MV-4-11 (cell line): ENCODE measurements around the gene TENM3.
A peak's percentile ranks its signal among the peaks of the same experiment; 100 is the strongest.

Experiments used
- DNase-seq: peaks from one replicate; lab custom pipeline; 2025; lab: John Stamatoyannopoulos, UW

Gene TENM3

GRCh38 chr4:182624281-182624680, 381.1 kb downstream of the TENM3 start:
- no peak for DNase-seq

DNA sequence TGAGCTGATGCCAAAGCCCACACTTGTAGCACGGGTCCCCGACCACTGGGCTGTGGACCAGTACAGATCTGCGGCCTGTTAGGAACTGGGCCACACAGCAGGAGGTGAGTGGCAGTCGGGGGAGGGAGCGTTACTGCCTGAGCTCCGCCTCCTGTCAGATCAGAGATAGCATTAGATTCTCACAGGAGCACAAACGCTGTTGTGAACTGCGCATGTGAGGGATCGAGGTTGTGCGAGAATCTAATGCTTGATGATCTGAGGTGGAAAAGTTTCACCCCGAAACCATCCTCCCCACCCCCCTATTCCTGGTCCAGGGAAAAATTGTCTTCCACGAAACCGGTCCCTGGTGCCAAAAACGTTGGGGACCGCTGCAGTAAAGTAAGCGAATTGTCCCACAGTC, 382.0 kb downstream of the TENM3 start:
- no peak for DNase-seq

- no peak for DNase-seq
These were observed 384.8 kb downstream of the TENM3 start for GRCh38 chr4:182627996-182628395.

DNA sequence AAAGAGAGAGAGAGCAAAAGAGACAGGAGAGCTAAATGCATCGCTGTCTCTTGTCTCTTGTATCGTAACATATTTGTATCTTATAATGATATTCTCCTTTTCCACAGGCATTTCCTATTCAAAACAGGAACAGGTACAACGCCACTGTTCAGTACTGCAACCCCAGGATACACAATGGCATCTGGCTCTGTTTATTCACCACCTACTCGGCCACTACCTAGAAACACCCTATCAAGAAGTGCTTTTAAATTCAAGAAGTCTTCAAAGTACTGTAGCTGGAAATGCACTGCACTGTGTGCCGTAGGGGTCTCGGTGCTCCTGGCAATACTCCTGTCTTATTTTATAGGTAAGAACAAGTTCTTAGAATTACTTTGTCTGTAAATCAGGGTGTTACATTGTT, 385.3 kb downstream of the TENM3 start:
- DNase-seq: no peak

GRCh38 chr4:182629096-182629495, 385.9 kb downstream of the TENM3 start:
- DNase-seq: no peak

GRCh38 chr4:182640491-182640890, 397.3 kb downstream of the TENM3 start:
- no peak for DNase-seq

GRCh38 chr4:182640932-182641331, 397.7 kb downstream of the TENM3 start:
- DNase-seq: no peak

- DNase-seq: no peak
These were observed 399.6 kb downstream of the TENM3 start for GRCh38 chr4:182642831-182643230.

DNA sequence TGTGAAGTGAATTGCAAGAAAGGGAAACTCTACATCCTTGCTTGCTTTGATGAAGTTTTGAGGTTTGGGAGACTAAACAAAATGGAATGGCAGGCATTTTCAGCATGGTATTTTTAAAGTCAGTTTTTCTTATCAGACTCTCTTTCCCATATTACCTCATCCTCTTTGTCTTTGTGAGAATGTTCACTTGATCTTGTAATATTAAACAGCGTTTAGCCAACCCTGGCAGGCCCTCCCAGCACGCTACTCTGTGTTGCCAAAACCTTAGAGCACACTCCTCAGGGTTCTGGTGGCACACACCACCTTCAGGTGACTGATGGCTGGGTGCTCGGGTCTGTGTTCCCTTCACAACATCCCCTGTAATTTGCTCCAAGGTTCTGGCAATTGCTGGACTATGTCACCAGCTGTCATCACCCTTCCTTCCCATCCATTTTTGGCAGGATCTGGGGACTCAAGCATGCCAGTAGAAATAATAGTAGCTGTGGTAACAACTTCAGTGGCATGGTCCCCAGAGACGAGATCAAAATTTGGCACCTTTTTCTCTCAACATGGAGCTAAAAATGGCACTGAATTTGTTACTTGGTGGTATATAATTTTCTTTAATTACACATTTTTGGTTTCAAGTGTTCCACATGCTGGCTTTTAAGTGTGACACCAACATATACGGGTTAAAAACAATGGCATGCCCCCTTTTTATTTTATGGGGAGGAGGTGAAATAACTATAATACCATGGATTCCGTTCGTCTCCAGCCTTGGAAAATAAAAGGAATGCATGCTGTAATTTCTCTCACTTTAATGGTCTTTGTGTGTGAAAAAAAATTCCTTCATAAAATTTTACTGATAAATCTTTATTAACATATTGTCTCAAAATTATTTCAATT, 400.8 kb downstream of the TENM3 start:
- DNase-seq: no peak

- no peak for DNase-seq
These were observed 401.5 kb downstream of the TENM3 start for GRCh38 chr4:182644683-182645050.

GRCh38 chr4:182645511-182645910, 402.3 kb downstream of the TENM3 start:
- DNase-seq: no peak

GRCh38 chr4:182647646-182648300, 404.6 kb downstream of the TENM3 start:
- DNase-seq: no peak

DNA sequence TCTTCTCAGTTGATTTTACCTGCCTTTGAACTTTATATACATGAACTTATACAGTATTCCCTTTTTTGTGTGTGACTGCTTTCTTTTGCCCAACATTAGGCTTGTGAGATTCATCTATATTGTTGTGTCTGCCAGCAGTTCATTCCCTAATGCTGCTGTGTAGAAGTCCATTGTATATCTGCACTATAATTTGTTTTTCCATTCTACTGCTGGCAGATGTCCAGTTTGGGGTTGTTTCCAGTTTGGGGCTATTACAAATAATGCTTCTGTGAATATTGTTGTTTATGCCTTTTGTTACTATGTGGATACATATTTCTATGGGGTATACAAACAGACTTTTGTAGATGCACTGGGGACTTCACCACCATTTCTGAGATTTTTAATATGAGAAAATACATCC, 405.6 kb downstream of the TENM3 start:
- DNase-seq: no peak

GRCh38 chr4:182649698-182650477, 406.7 kb downstream of the TENM3 start:
- peak; percentile 24 for DNase-seq

DNA sequence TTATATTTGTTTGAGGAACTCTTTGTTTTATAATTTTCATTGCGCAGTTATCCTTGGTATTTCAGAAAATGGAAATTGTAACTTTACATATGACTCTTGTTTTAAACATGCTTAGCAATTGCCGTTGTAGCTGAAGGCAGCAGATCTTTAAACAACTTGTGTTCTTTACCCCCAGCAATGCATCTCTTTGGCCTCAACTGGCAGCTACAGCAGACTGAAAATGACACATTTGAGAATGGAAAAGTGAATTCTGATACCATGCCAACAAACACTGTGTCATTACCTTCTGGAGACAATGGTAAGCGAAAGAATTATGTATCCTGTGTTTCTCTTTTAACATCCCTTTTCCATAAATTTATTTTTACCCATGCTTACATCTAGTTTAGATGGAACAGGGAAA, 410.4 kb downstream of the TENM3 start:
- no peak for DNase-seq

- DNase-seq: no peak
These were observed 412.1 kb downstream of the TENM3 start for GRCh38 chr4:182655340-182655739.

DNA sequence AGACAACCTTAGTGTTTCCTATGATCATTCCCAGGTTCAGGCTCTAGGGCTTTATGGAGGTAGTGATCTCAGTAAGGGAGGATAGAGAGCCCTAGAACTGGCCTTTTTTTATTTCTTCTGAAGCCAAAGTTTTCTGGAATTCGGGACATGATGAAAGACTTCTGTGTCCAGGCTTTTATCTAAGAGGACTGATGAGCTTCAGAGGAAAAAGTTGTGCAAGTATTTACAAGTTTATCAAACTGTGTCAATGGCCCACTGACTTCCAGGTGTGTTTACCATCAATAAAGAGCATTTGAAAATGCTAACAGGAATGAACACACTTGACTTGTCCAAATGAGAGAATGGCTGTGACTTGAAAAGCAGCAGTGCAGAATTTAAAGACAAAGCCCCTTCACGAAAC, 419.3 kb downstream of the TENM3 start:
- no peak for DNase-seq

- DNase-seq: no peak
These were observed 428.0 kb downstream of the TENM3 start for GRCh38 chr4:182671231-182671630.

DNA sequence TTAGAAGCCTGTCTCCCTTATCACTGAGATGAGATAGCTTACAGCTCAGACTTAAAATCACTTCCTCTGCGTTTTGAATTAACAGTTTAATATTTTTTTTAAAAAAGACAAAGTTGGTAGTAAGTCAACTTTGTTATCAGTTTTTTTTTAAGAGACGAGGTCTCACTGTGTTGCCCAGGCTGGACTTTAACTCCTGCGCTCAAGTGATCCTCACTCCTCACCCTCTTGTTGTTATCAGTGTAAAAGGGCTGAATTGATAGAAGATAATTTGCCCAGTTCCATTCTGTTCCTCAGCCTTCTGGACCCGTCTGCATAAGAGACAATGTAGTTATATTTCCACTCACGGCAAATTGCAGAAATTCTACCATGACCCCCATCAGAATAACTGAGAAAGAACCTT, 428.5 kb downstream of the TENM3 start:
- no peak for DNase-seq

DNA sequence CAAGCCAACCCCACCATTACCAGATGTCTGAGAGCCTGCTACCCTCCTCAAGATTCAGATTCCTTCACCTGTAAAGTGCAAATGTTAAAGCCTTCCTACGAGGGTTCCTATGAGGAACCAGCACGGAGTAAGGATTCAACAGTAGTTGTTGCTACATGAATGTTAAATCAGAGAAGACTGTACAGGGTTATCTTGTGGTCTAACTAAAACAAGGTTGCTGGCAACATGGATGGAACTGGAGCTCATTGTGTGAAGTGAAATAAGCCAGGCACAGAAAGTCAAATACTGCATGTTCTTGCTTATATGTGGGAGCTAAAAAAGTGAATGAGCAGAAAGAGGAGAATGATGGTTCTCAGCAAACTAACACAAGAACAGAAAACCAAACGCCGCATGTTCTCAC, 435.4 kb downstream of the TENM3 start:
- DNase-seq: no peak

- DNase-seq: no peak
These were observed 436.3 kb downstream of the TENM3 start for GRCh38 chr4:182679533-182679932.

DNA sequence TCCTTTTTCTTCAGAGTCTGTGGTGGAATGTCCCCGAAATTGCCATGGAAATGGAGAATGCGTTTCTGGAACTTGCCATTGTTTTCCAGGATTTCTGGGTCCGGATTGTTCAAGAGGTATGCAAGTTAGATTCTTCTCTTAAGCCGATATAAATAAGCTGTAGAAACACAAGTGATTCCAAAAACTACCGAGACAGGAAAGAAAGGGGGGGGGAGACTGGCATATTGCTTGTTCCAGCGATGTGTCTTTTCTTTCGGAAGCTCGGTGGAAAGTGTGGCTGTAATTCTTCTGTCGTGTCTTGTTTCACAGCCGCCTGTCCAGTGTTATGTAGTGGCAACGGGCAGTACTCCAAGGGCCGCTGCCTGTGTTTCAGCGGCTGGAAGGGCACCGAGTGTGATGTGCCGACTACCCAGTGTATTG, 437.0 kb downstream of the TENM3 start:
- DNase-seq: no peak

DNA sequence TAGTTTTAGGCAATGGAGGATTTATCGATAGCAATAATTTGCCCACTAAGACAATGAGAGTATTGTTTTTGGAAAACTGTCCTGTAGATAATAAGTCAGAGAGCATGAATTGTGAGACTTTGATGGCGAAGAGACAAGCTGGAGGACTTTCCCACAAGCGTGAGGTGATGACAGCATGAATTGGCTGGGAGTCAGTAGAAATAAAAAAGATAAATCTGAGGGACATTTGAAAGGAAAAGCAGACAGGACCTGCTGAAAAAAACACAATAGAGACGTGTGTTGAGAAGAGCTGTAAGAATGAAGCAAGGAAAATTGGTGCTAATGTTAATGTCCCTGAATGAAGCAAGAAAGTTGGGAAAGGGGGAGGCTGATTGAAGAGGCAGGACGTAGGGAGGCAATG, 440.5 kb downstream of the TENM3 start:
- DNase-seq: no peak
